Hematopoietic multipotent progenitor cell (in vitro differentiated cells): ENCODE data around the gene GABPB1. TPM values are rescaled to one million over a fixed set of nuclear protein-coding genes. Genes with fewer than 3 reads are reported as not detected.

ENCODE experiments used
- DNase-seq, 3 donors: peaks; one replicate each; pipeline ENCODE4 v3.0.0-alpha.2; 2011 to 2015; ENCODE audit warnings: low read depth in 2 of 3, low spot score in 2 of 3
- total RNA-seq: library from RNA; depleted of rRNA; stranded (reverse); fragments of >200 nt; gene quantifications from one replicate; pipeline ENCODE4 v1.2.3, GENCODE V29; 2012

GABPB1 gene
- total RNA-seq, 1 donor, result 94.5 TPM

DNA sequence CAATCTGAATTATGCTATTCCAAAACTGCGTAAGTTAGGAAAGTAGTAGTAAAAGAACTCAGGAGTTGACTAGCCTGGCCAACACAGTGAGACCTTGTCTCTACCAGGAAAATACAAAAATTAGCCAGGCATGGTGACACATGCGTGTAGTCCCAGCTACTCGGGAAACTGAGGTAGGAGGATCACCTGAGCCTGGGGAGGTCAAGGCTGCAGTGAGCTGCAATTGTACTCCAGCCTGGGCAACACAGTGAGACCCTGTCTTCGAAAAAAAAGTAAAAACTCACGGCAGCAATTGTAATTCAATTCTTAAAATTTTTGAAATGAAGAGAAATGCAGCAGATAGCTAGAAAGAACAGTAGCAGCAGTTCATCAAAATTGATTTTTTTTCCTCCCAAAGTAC, 9.7 kb downstream of the GABPB1 start:
- DNase-seq, result no peak

DNA sequence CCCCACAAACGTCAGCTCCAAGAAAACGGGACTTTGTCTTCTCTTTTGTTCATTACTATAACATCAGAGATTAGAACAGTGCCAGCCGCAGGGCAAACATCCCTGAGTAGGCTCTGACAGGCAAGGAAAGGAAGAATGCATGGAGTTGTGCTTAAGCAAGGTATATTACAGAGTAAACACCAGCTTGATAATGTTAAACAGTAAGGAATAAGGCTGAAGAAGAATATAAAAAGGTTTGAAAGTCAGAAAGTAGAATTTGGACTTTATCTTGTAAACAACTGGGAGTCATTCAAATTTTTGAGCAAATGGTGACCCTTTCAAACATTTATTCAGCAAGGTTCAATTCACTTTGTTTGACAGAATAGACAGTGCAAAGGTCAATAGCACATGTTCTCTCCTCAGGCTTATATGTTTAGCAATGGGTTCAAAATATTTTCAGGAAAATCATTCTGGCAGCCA, 11.0 kb downstream of the GABPB1 start:
- DNase-seq, result no peak

DNA sequence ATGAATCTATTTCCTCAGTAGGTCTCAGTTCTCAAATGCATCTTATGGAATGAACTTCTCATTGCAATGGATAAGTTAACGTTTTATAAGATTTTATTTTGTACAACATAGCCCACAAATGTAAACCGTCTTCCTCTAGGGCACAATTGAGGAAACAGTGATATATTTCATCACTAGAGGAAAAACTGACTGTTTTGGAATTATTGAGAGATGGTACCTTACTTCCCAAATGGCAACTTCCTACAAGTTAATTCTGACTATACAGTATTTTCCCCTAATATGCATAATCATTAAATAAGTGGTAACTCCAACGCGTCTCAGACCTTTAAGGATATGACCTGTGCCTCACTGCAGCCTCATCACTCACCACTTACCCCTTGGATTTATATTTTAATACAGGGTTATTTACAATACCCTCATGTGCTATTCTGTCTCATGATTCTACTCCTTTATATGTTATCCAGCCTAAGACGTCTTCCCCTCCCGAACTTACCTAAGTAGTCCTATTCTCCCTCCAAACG, 13.3 kb downstream of the GABPB1 start:
- DNase-seq, result no peak

DNA sequence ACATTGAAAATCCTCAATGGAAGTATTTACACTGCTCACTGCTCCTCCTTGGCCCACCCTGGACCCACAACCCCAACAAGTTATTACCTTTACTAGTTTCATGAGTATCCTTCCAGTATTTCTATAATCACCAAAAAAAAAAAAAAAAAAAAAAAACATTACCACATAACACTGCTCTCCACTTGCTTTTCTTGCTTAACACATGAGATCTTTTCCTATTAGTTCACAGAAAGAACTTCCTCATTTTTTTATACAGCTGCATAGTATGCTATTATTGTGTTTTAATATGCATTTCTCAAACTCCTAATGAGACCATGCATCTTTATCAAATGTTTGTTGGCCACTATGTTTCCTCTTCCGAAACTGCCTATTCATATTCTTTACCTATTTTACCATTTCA, 14.6 kb downstream of the GABPB1 start:
- peak in 1 of 3 donors; percentile 46 for DNase-seq

DNA sequence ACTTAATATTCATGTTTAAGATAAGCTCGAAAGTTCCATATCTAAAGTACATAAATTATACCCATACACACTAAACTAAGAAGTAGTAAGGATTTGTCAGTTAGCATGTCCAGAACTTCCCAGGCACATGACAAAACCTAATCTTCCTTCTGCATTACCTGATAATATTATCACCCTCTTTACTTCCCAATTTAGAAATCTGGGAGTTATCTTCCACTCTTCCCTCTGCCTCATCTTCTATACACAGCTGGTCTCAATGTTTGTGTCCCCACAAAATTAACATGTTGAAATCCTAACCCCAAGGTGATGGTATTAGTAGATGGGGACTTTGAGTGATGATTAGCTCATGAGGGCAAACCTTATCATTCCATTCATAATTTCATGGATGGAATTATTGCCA, 15.3 kb downstream of the GABPB1 start:
- no peak for DNase-seq

DNA sequence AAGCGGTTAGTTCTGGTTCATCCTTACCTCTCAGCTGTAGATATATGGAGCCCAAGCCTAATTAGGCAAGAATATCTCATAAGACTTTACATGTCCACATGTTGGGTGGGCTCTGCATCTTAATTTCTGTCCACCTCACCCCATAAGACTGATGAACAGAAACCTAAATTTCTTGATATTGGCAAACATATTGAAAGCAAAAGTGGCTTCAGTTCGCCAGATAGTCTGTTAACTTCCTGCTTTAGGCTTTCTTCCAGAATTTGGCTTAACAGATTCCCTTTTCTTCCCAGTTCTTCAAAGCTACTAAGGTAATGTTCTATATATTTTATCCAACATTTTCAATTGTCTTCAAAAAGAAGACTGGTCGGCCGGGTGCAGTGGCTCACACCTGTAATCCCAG, 19.7 kb downstream of the GABPB1 start:
- no peak for DNase-seq

DNA sequence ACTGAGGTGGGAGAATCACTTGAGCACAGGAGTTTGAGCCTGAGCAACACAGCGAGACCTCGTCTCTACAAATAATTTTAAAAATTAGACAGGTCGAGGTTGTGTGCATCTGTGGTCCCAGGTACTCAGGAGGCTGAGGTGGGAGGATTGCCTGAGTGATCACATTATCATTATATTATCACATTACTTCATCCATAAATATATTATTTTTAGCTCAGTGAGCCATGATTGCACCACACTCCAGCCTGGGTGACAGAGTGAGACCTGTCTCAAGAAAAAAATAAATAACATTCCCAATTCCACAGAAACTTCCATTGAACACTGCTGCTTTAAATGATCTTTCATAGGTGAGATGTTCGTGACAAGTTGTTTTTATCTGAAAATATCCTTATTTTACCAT, 21.8 kb downstream of the GABPB1 start:
- no peak for DNase-seq

DNA sequence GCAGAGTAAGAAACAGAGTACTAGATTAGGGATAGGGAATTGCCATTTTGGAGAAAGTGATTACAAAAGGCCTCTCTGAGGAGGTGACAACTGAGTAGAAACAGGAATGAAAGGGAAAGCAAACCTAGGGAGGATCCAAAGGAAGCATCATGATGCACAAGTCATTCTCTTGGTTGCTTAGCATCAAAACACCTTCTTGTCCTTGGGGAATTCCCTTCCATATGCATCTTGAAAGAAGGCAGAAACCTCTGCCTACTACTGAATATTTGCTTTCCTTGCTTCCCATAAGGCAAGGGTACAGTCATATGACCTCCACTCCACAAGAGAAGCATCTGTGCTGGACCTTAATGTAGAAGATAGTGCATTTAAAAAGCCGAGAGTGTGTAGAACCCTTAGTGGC, 24.1 kb downstream of the GABPB1 start:
- no peak for DNase-seq

DNA sequence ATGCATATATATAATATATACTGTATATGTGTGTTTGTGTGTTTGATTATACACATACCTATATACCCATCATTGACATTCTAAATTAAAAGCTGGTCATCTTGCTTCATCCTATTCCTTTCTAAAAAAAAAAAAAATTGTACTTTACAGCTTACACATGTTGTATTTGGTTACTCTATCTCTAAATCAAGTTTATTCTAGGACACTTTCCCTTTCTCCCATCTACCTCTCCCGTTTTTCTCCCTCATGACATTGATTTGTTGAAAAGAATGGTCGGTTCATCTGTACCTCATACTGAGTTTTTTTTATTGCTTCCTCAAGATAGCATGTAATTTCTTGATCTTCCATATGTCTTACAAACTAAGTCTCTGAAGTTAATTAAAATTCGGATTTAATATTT, 26.9 kb downstream of the GABPB1 start:
- DNase-seq, result no peak

DNA sequence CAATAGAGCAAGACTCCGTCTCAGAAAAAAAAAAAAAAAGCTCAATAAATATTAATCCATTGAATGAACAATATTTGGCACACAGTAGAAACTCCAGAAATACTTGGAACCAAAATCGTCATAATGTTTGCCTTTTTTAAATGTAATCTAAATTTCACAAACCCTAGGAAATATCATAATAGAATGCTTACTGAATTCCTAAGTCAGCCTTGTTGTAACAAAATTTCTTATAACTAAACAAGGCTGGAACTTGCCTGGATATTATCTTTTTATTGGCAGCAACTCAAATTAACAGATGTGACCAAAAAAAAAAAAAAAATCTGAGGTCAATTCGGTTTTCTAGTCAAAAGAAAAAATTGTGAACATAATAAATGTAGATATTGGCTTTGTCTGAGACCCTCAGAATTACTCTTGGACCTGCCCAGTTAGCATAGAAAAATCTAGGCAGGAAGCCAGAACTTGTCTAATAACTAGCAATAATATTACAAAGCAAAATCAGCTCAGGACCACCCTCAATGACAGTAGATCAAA, 33.3 kb downstream of the GABPB1 start:
- no peak for DNase-seq

DNA sequence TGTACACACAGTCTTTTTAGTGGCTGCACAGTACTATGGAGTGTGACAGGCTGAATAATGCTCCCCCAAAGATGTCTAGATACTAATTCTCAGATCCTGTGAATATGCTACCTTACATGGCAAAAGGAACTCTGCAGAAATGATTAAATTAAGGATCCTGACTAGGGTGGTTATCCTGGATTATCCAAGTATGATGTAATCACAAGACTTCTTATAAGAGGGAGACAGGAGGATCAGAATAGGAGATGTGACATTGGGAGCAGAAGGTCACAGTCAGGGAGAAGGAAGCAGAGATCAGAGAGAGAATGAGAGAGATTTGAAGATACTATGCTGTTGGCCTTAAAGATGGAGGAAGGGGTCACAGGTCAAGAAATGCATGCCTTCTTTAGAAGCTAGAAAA, 34.5 kb downstream of the GABPB1 start:
- DNase-seq, result no peak

DNA sequence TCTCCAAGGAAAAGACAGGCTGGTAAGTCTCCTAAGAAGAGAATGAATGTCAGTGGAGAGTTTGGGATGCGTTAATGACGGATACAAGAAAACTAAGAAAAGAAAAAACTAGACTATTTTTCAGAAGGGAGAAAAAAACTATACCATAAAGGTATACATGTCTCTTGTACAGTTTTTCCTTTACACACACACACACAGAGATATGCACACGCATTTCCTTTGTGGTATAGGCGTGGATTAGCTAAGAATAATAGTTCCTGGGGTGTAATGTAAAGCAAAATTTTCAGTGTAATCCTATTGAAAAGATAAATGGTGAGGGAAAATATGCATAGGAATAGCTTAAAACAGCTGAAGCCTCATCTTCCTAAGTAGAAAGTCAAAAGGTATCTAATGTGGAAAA, 36.3 kb downstream of the GABPB1 start:
- no peak for DNase-seq

DNA sequence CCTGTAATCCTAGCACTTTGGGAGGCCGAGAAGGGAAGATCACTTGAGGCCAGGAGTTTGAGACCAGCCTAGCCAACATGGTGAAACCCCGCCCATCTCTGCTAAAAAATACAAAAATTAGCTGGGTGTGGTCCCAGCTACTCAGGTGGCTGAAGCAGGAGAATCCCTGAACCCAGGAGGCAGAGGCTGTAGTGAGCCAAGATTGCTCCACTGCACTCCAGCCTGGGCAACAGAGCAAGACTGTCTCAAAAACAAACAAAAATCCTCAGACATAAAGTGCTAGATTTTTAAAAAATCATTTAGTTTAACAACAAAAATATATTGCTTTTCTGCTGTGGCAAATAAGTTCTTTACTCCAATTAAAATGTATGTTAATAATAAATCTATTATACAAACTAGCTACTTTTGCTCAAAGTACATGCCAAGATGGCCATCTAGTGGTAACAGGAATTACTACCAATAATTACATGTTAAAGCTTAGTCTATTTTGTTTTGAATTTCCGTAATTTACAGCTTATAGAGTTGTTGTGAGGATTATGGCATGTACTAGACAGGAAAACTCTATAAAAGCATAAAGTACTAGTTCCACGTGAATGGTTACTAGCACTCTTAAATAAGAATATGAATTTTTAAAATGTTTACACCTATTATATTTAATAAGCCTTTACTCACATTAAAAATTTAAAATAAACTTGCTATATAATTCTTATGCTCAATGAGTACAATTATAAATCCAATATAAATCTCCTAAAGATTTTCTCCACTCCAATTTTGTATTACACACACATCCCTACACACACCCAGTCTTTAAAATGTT, 39.0 kb downstream of the GABPB1 start:
- DNase-seq, result peak; percentile 6 to 74 (median 46)

DNA sequence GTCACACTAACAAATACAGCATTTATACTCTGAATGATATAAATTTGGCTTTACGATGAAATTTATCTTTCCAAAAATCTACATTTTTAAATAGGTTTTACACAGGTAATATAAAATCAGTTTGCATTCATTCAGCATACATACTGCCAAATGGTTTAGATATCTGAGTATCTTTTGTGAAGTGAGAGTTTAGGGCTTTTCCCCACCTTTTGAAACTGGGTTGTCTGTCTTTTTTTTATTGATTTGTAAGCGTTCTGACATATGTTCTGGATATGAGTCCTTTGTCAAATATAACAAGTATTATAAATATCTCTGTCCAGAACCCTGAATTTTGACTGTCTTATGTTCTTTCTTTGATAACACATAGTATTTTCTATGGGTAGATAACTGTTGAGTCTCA, 42.4 kb downstream of the GABPB1 start:
- DNase-seq, result no peak

DNA sequence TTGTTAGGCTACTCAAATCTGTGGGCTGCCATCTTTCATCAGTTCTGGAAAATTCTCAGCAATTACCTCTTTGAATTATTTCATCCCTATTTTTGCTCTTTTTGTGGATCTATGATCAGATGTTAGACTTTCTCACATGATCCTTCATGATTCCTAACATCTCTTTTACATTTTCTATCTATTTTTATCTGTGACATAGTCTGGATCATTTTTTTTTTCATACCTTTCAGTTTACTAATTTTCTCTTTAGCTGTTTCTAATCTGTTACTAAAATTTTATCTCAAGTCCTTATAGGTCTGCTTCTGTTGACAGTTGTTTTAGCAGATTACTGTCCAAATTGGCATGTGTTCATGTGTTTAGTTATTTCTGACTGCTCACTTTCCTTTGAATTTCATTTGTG, 47.2 kb downstream of the GABPB1 start:
- peak in 1 of 3 donors; percentile 15 for DNase-seq

DNA sequence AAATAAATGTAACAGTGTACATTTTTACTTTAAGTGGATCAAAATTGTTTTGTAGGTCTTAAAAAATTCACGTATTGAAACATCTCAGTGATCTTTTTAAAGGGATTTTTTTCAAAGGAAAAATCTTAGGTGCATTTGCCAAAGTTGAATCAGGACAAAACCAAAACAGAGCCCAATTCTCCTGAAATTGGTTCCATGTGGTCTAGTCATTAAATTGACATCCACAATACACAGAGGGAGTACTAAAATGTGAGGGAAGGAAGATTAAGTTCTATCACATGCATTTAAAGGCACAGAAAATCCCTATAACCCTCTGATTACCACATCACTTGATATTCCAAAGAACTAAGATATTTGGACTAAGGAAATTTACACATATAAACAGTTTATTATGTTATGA, 50.2 kb downstream of the GABPB1 start:
- no peak for DNase-seq

DNA sequence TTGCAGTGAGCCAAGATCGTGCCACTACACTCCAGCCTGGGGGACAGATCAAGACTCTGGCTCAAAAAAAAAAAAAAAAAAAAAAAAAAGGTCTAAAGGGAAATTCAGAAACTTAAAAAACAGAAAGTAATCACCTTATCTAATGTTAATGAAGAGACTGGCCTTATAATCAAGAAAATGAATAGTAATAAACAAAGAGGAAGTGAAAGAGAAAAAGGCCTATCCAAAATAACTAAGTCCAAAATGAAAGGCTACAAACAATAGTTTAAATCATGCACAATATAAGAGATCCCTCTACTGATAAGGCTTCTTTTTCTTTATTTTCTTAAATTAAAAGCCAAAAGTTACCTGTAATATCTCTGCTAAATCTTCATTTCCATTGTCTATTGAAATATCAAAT, 52.4 kb downstream of the GABPB1 start:
- DNase-seq, result no peak

DNA sequence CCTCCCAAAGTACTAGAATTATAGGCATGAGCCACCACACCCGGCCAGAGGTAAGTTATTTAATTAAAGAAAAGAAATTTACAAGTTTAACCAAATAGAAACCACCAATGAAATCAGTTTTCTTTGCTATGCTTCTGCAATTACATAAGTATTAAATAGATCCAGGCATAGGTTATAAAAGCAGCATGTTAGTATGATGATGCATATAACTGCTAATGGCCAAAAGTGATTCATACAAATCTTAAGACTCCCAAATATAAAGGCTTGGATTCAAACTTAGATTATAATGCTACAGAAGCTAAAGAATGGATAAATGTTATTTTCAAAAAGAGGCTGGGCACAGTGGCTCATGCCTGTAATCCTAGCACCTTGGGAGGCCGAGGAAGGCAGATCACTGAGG, 56.7 kb downstream of the GABPB1 start:
- no peak for DNase-seq

DNA sequence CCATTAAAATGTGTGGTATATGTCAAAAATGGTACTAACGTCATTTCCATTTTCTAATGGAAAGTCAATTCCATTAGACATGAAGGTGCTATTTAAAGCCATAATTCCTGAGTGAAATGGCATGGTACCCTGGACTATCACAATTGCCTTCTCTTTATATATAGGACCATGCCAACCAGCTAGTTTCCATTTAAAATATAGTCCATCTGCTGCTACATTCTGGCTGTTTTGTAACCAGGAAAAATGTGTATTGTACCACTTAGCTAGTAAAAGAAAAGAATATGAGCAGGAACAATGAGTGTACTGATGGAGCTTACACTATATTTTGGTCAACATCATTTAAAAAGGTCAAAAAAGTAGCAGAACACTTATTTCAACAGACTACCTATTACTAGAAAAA, 59.0 kb downstream of the GABPB1 start:
- DNase-seq, result no peak

DNA sequence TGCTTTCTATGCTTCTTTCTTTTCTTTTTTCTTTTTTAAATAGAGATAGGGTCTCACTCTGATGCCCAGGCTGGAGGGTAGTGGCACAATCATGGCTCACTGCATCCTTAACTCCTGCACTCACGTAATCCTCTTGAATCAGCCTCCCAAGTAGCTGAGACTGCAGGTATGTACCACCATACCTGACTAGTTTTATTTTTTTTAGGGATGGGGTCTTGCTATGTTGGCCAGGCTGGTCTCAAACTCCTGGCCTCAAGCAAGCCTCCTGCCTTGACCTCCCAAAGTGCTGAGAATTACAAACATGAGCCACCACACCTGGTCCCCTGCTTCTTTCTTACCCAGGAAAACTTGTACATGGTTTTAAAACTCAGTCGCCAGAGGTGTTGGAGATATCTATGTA, 65.2 kb downstream of the GABPB1 start:
- DNase-seq, result no peak

DNA sequence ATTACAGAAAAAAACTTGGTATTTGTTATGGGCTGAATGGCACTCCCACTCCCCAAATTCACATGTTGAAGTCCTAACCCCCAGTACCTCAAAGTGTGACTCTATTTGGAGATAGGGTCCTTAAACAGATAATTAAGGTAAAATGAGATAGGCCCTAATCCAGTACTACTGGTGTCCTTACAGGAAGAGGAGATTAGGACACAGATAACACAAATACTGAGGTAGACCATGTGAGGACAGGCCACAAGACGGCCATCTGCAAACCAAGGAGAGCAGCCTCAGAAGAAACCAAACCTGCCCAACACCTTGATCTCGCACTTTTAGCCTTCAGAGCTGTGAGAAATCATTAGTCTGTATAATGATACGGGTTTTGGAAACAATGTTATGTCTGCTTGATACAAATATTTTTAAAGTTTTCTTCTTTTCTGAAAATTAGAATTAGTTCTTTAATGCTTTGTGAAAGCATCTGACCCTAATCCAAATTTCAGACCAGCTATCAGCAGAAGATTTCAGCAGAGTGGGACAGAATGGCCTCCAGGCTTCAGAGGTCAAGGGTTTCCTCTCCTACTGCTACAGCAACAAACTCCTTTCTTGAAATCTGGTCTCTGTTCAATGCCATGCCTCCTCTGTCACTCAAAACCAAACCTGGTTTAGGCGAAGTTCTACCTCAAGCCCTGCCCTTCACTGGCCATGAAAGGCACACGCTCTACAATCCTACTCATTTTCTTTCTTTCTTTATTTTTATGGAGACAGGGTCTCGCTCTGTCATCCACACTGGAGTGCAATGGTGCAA, 67.5 kb downstream of the GABPB1 start:
- no peak for DNase-seq

DNA sequence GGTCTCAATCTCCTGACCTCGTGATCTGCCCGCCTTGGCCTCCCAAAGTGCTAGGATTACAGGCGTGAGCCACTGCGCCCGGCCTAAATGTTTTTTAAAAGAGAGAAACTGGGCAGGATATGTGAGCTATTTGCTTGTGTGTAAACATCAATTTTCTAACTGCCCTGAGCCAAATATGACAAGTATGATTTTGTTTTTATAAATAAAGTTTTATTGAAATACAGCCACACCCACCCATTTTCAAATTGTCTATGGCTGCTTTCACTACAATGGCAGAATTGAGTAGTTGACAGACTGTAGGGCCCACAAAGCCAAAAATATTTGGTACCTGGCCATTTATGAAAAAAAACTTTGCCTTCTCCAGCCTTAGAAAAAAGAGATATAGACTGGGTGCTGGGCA, 73.6 kb downstream of the GABPB1 start:
- no peak for DNase-seq
